HTR-8/SVneo (cell line): ENCODE measurements around the gene AOPEP.

ENCODE experiments used
- DNase-seq: peaks from one replicate; pipeline ENCODE4 v3.0.0; 2011; ENCODE audit warnings: low spot score, mixed read lengths; ENCODE audit not compliant: insufficient read length
- FAIRE-seq: peaks from 2 replicates; lab custom pipeline; 2011; peaks lifted over from hg19 to GRCh38; lab: Jason Lieb, UNC

AOPEP gene

DNA sequence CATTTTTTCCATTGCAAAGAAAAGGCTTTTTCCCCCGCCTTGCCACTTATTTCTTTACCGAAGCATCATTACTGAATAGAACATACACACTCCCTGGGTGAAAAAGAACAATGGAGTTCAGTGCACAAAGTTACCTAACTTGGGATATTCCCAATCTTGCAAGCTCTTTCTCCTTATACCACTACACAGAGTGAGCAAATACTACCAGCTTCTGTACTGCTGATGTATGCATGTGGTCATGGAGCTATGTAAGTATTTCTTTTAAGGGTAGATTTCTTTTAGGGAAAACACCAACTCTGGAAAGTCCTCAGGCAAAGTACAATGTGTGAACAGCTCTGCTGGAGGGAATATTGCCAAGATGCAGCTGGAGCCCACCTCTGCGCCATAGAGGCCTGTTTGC lies 81.1 kb downstream of the AOPEP start:
- FAIRE-seq (no peak), DNase-seq (no peak)

DNA sequence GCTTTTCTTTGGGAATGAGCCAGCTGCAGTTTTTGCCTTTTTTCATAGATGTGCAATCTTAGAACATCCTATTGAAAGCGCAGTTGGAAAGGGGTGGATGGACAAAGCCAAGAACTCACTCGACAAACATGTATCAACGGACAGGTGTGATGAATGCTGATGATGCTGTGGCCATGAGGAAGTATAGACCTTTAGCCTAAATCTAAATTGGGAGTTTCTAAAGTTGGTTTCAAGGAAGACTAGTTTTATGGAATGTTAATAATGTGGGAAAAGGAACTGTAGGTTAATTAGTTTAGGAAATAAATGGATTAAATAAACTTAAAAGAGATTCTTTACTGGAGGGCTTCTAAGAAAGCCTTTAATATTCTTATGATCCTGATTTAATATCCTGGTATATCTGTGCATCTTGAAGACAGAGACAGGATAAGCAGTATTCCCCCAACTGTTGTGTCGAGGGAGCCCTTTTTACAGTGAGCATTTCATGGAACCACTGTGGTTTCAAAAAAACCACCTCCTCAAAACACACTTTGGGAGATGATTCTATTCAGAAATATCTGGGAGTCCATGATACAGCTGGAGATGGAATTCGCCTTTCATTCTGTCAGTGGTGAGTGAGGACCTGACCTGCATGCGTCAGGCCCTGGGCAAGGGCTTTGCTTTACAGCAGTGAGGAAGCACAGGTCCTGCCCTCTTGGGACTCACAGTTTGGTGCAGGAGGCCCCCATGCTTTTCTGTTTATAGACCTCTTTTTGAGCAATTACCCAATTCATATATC lies 82.6 kb downstream of the AOPEP start:
- FAIRE-seq (no peak), DNase-seq (no peak)

DNA sequence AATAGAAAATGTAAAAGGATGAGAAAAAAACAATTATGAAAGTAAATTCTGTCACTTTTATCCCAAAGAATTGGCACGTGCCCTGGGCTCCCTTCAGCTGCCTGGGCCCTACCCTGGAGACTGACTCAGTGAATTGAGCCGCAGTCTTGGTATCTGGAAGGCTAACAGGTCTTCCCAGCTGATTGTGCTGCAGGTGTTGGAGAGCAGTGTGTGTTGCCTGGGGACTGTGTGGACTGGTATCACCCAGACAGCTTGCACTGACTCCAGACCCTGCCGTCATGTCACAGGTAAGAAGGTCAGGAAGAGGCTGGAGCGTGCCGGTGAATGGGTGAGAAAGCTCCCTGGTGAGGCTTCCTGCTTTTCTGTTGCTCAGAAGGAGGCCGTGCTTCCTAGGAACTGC lies 83.3 kb downstream of the AOPEP start:
- no peak for DNase-seq
- no peak for FAIRE-seq

DNA sequence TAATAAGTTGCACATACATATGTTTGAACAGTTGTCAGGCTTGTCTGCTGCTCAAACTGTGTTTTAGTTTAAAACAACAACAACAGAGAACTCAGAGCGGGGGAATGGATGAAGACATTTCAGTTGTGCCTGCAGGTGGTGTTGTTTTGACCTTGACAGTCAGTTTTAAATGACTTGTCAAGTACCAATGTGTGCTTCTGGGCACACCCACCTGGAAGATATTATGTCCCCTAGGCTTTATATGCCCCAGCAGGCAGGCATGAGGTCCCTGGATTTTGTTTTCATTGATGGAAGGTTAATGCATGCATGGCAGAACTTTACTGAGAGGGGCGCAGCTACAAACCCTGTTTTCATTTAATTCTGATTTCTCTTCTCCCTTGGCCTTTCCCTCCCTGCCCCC lies 84.6 kb downstream of the AOPEP start:
- FAIRE-seq (no peak), DNase-seq (no peak)

DNA sequence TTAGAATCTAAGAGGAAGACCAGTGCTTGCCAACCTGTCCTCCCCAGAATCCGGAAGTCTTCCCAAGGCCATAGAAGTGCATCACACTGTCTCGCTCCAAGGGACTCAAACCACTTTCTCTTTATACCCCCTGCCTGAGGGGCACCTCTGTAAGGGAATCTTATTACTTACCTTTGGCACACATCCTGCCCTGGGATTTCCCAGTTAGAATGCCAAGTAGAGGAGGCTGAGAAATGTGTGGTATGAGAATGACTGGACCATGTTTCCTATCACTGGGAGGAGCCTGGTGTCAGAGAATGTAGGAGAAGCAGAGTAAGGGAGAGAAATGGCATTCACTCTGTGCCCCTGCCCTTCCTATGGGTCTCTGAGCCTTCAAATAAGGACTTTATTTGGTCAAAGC lies 85.8 kb downstream of the AOPEP start:
- FAIRE-seq, result no peak
- DNase-seq, result peak; percentile 60

DNA sequence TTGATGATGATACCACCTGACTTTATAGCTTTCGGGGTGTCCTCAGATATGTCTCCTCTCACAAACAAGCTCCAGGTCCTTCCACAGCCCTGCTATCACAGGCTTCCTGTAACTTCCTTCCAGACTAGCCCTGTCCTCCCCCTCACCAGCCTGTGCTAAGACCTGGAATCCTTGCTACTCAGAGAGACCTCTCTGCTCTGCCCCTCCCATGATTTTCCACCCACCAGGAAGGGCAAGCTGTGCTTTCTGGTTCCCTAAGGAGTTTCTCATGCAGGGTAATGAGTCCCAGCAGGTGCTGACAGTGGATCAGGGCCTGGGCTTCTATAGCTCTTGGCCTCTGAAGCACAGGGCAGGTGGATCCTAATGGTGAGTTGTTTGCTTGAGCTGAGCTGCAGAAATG lies 86.9 kb downstream of the AOPEP start:
- DNase-seq, result no peak
- no peak for FAIRE-seq

DNA sequence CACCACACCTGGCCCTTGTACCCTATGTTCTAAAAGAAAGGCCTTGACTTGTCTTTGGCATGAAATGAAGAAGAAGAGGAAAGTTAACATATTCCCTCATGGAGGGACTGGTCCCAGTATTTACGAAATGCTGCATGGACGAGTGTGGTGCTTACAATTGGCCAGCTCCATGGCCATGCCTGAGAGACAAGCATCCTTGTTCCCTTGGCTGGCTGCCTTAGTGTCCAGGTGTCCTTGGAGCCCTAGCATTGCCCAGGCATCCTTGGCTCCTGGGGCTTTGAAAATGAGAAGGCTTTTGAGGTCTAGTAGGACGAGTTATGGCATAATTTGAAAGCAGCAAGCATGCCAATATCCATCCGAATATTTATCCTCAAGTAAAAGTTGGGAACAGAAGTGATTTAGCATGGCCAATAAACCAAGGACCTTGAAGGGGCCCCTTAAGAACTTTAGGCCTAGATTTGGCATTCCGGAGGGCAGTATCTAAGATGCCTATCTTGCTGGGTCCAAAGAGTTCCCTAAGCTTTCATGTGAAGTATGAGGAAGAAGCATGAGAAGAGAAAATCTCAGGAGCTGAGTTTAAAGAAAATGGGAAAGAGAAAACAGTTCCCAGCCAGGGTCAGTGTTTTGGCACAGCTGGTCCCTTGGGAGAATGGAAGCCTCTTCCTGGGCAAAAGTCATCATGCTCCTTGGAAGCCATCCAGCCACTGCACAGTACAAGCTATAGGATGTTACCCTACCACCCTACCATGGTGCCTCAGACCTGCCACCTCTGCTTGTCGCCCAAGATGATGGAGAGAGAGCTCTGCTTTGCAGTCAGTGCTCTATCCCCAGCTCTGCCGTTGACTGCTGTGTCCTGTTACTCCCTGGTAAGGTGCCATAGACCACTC lies 91.0 kb downstream of the AOPEP start:
- DNase-seq (no peak), FAIRE-seq (no peak)

DNA sequence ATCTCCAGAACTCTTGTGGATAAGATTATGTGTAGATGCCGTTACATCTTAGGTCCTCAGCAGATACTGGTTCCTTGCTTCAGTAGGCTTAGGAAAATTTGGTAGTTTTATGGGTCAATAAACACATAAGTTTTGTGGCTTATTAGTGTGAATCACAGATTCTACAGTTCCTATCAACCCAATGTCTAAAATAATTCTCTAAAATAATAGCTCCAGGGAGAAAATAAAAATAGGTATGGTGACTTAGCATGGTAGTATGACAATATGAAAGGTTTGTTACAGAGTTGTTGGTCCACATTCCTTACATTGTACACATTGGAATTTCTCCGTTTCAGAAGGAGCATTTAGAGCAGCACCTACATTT lies 91.7 kb downstream of the AOPEP start:
- FAIRE-seq (no peak), DNase-seq (no peak)

DNA sequence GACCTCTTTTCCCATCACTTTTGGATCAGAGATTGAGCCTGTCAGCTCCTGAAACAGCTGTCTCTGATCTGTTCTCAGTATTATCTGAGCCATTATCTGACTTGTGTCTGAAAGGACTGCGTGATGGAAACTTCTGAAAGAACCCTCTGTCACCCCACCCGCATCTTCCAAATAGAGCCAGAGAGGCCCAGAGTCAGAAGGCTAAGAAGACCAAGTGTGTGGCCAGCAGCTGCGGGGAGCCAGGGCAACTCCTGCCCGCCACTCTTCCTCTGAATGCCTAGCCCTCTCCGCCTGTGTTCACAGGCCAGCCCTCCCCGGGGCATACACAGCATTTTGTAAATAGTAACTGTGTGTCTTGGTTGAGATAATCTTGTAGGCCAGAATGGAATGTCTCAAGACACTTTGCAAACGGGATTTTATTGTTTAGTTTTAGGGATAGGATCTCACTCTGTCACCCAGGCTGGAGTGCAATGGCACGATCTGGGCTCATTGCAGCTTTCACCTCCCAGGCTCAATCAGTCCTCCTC lies 92.7 kb downstream of the AOPEP start:
- no peak for DNase-seq
- no peak for FAIRE-seq

DNA sequence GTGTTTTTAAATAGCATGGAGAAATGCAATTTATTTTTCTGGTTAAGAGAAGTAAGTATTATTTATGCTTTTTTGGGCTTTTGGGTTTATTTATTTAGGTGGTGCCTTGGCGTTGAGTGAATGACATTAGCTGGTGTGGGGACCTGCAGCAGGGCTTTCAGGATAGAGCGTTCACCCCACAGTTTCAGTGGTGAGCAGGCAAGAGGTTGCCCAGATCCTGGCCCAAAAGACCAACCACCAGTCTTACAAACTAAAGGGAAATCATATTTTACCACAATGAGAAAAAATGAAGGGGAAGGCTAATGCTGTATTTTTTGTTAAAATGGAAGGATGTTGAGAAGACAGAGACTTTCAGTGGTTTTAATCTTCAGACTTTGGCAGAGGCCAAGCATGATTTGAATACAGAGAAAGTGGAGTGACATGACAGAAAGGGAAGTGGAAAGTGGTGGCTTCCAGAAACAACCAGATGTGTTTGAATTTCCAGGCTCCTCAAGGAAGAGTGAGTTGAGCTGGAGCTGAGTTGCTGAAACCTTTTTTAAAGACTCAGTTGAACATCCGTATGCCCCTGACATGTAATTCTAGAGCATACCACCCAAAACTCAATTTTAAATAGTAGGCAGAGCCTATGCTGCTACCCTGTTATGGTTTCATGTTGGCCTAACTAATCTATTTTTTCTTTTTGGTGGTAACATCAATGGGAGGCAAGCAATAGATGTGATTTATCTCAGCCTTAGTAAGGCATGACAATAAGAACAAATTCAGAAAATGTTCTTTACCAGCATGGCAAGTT lies 94.8 kb downstream of the AOPEP start:
- no peak for FAIRE-seq

DNA sequence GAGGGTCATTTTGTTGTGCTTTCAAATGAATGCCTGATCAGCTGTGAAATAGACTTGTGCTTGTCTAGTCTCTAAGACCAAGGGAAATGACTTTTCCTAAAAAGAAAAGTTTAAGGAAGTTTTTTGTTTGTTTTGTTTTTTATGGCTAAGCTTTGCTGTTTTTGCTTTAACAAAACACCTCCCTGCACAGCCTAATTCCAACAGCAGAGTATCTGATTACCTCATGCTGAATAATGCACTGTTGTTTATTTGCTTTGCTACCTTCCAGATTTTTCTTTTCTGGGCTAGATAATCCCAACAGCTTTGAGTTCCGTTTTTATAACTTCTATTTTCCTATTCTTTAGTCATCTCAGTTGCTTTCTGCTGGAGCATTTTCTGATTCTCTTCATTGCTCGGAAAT lies 95.8 kb downstream of the AOPEP start:
- DNase-seq (no peak), FAIRE-seq (no peak)

More for the DNA sequence above, 94.8 kb downstream of the AOPEP start:
- DNase-seq, result no peak

DNA sequence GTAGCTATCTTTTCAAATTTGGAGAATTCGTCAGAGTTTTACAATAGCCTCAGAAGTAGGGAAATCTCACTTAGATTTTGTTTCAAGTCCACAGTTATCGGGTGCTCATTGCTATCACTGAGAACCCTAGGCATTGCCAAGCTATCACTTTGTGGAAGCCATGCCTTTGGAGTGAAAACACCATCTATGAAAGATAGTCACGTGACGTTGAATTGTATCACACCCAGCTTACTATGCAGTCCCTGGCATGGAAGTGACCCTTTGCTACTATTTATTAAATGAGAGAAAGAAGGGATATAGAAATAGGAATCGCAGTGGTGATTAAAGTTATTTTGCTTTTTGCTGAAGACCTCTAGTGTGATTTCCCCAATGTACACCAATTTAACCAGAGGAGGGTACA lies 97.2 kb downstream of the AOPEP start:
- no peak for FAIRE-seq
- DNase-seq, result no peak

DNA sequence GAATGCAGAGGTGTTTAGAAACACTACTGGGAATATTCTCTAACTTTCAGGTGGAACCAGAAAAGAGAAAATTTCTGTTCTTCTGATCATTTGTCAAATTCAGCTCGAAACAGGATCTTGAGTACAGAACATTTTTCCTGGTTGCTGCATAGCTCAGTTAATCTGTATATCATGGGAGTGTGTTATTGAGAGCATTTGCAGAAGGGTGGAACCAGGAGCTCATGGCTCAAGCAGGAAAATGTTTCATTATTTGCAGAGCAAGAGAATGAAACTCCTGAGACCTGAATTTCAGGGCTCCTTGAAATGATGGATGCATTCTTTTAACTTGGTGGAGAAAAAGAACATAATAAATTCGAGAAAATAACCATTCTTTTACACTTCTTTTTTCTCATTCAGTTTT lies 97.9 kb downstream of the AOPEP start:
- FAIRE-seq, result no peak
- no peak for DNase-seq

DNA sequence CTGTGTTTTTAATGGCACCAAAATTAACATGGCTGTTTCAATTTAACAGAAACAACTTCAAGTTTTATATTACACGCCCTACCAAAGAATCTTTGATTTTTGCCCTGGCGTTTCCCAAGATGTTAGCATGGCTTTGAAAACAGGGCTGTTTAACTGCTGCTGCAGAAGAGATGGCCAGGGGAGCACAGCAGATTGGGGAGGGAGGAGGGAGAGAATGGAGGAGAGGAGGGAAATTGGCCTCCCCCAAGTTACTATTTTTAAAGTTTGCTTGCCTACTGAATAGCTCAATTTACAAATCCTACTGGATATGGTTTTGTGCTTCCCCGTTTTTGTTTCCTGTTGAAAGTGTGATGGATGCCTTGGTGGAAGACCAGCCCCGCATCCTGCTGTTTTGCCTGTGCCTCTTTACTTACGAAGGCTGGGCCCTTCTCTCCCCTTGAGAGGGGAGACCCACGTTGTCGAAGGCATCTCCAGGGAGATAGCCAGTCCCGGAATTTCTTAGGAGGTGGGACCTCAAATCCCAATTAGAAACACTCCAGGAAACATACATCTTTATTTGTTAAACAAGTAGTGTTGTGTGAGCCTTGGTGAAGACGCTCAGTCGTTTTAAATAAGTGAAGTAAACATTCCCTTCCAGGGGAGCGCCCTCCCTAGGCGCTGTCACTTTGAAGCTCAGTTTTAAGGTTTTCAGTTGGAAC lies 98.6 kb downstream of the AOPEP start:
- DNase-seq (no peak), FAIRE-seq (no peak)

DNA sequence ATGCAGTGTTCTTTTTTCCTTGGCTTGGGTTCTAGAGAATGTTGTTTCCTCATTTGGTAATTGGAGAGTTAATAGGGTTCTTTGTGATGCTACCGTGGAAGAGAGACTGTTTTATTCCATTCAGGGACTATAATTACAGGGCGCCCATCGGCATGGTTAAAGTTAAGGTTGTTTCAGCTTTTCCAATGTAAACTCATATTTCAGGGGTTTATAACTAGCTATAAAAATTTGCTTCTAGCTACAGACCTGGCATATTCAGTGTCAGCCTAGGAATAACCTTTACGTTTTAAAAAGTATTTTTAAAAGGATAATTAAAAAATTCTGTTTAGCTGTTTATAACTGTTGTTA lies 99.1 kb downstream of the AOPEP start:
- DNase-seq, result no peak
- FAIRE-seq, result no peak

DNA sequence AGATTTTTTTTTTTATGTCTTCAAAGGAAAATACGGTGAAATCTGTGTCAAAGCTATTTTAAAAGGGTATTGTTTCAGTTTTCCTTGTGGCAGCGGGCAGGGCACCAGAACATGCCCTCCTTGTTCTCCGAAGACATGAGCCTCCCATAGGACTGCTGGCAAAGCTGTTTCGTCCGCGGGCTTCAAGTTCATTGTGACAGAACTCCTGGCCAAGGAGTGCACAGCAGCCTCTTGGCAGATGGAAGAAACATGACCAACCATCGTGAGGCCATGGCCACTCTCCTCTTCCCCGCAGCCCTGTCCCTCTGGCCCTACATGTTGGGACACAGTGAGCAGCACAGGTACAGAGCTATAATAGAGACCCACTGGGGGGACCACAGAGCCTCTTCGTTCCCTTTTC lies 99.5 kb downstream of the AOPEP start:
- FAIRE-seq, result no peak
- no peak for DNase-seq

DNA sequence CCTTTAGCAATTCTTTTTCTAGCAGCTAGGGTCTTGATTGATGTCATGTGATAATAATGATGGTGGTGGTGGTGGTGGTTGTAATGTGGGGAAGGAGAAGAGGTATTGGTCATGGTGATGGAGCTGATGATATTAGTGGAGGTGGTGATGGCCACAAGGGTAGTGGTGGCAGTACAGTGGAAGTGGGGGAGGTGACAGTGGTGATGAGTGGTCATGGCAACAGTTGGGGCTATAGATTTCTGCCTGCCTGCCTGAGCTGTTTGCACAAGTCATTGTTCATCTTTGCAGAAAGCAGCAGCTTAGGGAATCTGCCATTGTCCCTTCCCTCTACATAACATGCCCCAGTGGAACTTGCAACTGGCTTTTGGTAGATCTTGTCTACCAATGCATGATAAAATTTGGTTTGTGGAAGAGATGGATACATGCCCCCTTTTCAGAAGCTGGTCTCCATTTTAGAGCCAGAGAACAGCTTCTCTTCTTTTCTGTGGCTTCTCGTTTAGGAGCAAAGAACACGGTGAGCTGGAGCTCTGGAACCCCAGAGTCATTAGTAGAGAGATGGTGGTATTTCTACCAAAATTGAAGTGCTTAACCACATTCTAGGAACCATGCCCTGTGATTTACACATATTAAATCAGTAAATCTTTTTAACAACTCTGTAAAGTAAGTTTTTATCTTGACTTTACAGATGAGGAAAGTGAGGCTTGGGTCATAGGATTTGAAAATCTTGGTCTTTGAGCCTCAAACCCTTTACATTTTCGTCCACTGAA lies 100.3 kb downstream of the AOPEP start:
- DNase-seq (no peak), FAIRE-seq (no peak)

DNA sequence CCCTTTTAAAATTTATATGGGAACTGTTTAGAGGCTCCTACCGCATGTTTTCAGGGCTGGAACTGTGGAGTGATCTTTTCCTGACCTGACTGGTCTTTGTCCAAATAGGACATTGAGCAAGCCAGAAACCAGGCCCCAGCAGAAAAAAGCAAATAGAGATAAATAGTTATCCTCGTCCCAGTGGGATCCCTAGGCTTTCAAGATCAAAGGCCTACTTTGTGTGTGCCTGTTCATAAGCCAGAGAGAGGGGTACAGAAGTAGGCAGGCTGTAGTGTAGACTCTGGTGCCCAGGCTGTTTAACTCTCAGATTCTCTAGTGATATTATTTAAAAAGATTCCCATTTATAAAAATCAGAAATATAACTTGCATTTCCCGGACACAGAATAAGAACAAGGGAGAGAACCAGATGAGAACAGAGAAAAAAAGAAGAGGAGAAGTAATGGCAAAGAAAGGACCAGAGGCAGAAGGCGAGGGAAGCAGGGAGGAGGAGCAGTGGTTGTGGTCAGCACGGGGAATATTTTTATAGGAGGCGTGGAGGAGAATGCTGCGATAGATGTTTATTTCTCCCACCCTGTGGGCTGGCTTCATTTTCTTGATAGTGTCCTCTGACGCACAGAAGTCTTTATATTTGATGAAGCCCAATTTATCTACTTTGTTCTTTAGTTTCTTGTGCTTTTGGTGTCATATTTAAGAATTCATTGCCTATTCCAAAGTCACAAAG lies 101.2 kb downstream of the AOPEP start:
- FAIRE-seq, result no peak
- DNase-seq, result no peak
